Measurements from ENCODE around the gene UCMA. TPM values are rescaled to one million over a fixed set of nuclear protein-coding genes. Genes with fewer than 3 reads are reported as not detected.
"Not testable (repeated sequence)": the region's sequence is repeated elsewhere in the genome, so short reads cannot be mapped to it uniquely, and the experiment has no call there.

The UCMA gene
- total RNA-seq, 1 donor from 2014 or later: not detected

GRCh38 chr10:13253726-13254125, 19.6 kb upstream of the UCMA start:
- Histone ChIP-seq H3K4me3 (ENCODE audit: insufficient read depth, low read depth, low read length) (no peak overlapping the region), H3K27ac (ENCODE audit: low read depth, low read length) (no peak overlapping the region), H3K36me3 (ENCODE audit: insufficient read depth, low read length) (no peaks in the 10 kb centered on the region), H3K9ac (ENCODE audit: low read length) (no peak overlapping the region), H2AFZ (ENCODE audit: low read depth, low read length) (no peak overlapping the region), H3K4me2 (ENCODE audit: low read length) (no peak overlapping the region), H3K27me3 (ENCODE audit: insufficient read depth, low read length) (peaks cover 7% of the 10 kb centered on the region), H3K4me1 (ENCODE audit: insufficient read depth, low read length) (no peaks in the 10 kb centered on the region), H3K9me3 (ENCODE audit: insufficient read depth, low read depth, low read length) (no peaks in the 10 kb centered on the region), H4K20me1 (ENCODE audit: insufficient read depth, low read length) (no peaks in the 10 kb centered on the region), H3K79me2 (ENCODE audit: insufficient read depth, low read length) (no peaks in the 10 kb centered on the region)
- no peak for FAIRE-seq
- Mint-ChIP-seq H3K4me1 (ENCODE audit: low read depth, unreplicated experiment) (no peaks in the 10 kb centered on the region), H3K36me3 (ENCODE audit: low read depth, unreplicated experiment) (no peaks in the 10 kb centered on the region), H3K9me3 (ENCODE audit: unreplicated experiment) (peaks cover 3% of the 10 kb centered on the region), H3K4me3 (ENCODE audit: unreplicated experiment) (no peak overlapping the region), H3K27me3 (ENCODE audit: low read depth, unreplicated experiment) (no peaks in the 10 kb centered on the region), H3K27ac (ENCODE audit: unreplicated experiment) (no peak overlapping the region)
- no peak for DNase-seq (ENCODE audit: low read depth)
- TF ChIP-seq CTCF (IDR thresholded peaks at IDR 0.05; ENCODE audit: insufficient read depth, low read depth, low read length) (no peak), EZH2 (IDR thresholded peaks at IDR 0.05; ENCODE audit: insufficient read depth, low read length) (no peak)

GRCh38 chr10:13247784-13248183, 13.6 kb upstream of the UCMA start:
- no peaks in the 10 kb centered on the region for H3K9me3 ChIP-seq (ENCODE audit: insufficient read depth, low read depth, low read length)
- DNase-seq (ENCODE audit: low read depth) (no peak), FAIRE-seq (no peak)
- H3K4me2 ChIP-seq (ENCODE audit: low read length): no peak overlapping the region
- Mint-ChIP-seq H3K4me1 (ENCODE audit: low read depth, unreplicated experiment) (no peaks in the 10 kb centered on the region), H3K27ac (ENCODE audit: unreplicated experiment) (no peak overlapping the region), H3K27me3 (ENCODE audit: low read depth, unreplicated experiment) (no peaks in the 10 kb centered on the region), H3K9me3 (ENCODE audit: unreplicated experiment) (peaks cover 2% of the 10 kb centered on the region), H3K4me3 (ENCODE audit: unreplicated experiment) (no peak overlapping the region), H3K36me3 (ENCODE audit: low read depth, unreplicated experiment) (no peaks in the 10 kb centered on the region)
- no peaks in the 10 kb centered on the region for H3K27me3 ChIP-seq (ENCODE audit: insufficient read depth, low read length)
- no peaks in the 10 kb centered on the region for H3K36me3 ChIP-seq (ENCODE audit: insufficient read depth, low read length)
- no peaks in the 10 kb centered on the region for H3K79me2 ChIP-seq (ENCODE audit: insufficient read depth, low read length)
- H3K9ac ChIP-seq (ENCODE audit: low read length): no peak overlapping the region
- no peak for TF ChIP-seq EZH2 (IDR thresholded peaks at IDR 0.05; ENCODE audit: insufficient read depth, low read length)
- TF ChIP-seq CTCF (IDR thresholded peaks at IDR 0.05; ENCODE audit: insufficient read depth, low read depth, low read length): no peak
- H3K4me1 ChIP-seq (ENCODE audit: insufficient read depth, low read length): no peaks in the 10 kb centered on the region
- H3K4me3 ChIP-seq (ENCODE audit: insufficient read depth, low read depth, low read length): no peak overlapping the region
- H2AFZ ChIP-seq (ENCODE audit: low read depth, low read length): no peak overlapping the region
- H4K20me1 ChIP-seq (ENCODE audit: insufficient read depth, low read length): no peaks in the 10 kb centered on the region
- H3K27ac ChIP-seq (ENCODE audit: low read depth, low read length): no peak overlapping the region

- Histone ChIP-seq H3K27ac (ENCODE audit: low read depth, low read length) (no peak overlapping the region), H2AFZ (ENCODE audit: low read depth, low read length) (no peak overlapping the region), H3K36me3 (ENCODE audit: insufficient read depth, low read length) (no peaks in the 10 kb centered on the region), H3K9me3 (ENCODE audit: insufficient read depth, low read depth, low read length) (no peaks in the 10 kb centered on the region), H3K4me1 (ENCODE audit: insufficient read depth, low read length) (no peaks in the 10 kb centered on the region), H3K9ac (ENCODE audit: low read length) (no peak overlapping the region), H4K20me1 (ENCODE audit: insufficient read depth, low read length) (no peaks in the 10 kb centered on the region), H3K4me2 (ENCODE audit: low read length) (no peak overlapping the region), H3K27me3 (ENCODE audit: insufficient read depth, low read length) (no peaks in the 10 kb centered on the region), H3K4me3 (ENCODE audit: insufficient read depth, low read depth, low read length) (no peak overlapping the region), H3K79me2 (ENCODE audit: insufficient read depth, low read length) (no peaks in the 10 kb centered on the region)
- no peaks in the 10 kb centered on the region for H3K27me3 Mint-ChIP-seq (ENCODE audit: low read depth, unreplicated experiment)
- no peak overlapping the region for H3K27ac Mint-ChIP-seq (ENCODE audit: unreplicated experiment)
- H3K4me1 Mint-ChIP-seq (ENCODE audit: low read depth, unreplicated experiment): no peaks in the 10 kb centered on the region
- TF ChIP-seq EZH2 (IDR thresholded peaks at IDR 0.05; ENCODE audit: insufficient read depth, low read length): no peak
- no peaks in the 10 kb centered on the region for H3K36me3 Mint-ChIP-seq (ENCODE audit: low read depth, unreplicated experiment)
- H3K9me3 Mint-ChIP-seq (ENCODE audit: unreplicated experiment): peaks cover 2% of the 10 kb centered on the region
- DNase-seq (ENCODE audit: low read depth) (no peak), FAIRE-seq (no peak)
- H3K4me3 Mint-ChIP-seq (ENCODE audit: unreplicated experiment): no peak overlapping the region
Observed at GRCh38 chr10:13247246-13247645, 13.1 kb upstream of the UCMA start.

- not testable (repeated sequence) for H4K20me1 ChIP-seq (ENCODE audit: insufficient read depth, low read length); H3K27ac Mint-ChIP-seq (ENCODE audit: unreplicated experiment); H3K4me2 ChIP-seq (ENCODE audit: low read length); DNase-seq (ENCODE audit: low read depth); H3K9me3 Mint-ChIP-seq (ENCODE audit: unreplicated experiment); H3K4me1 Mint-ChIP-seq (ENCODE audit: low read depth, unreplicated experiment); H3K9me3 ChIP-seq (ENCODE audit: insufficient read depth, low read depth, low read length); H3K27me3 ChIP-seq (ENCODE audit: insufficient read depth, low read length); H3K9ac ChIP-seq (ENCODE audit: low read length); H3K4me1 ChIP-seq (ENCODE audit: insufficient read depth, low read length); H3K79me2 ChIP-seq (ENCODE audit: insufficient read depth, low read length); FAIRE-seq; H3K4me3 ChIP-seq (ENCODE audit: insufficient read depth, low read depth, low read length); H2AFZ ChIP-seq (ENCODE audit: low read depth, low read length); H3K36me3 Mint-ChIP-seq (ENCODE audit: low read depth, unreplicated experiment); H3K36me3 ChIP-seq (ENCODE audit: insufficient read depth, low read length); H3K27ac ChIP-seq (ENCODE audit: low read depth, low read length); H3K27me3 Mint-ChIP-seq (ENCODE audit: low read depth, unreplicated experiment); H3K4me3 Mint-ChIP-seq (ENCODE audit: unreplicated experiment)
Observed at GRCh38 chr10:13242260-13242659, 8.1 kb upstream of the UCMA start.

Data from astrocyte (in vitro differentiated cells and primary cell).